Activated naive CD8-positive, alpha-beta T cell treated with anti-CD3 and anti-CD28 coated beads, Interleukin-2, amount 50 U/mL, for 24 hours (primary cell): Measurements from ENCODE around the gene PREP.

ENCODE experiments used
- ATAC-seq: fragments of 150-1000 bp; cut with Tn5 transposase; one replicate; pipeline ENCODE4 v1.10.0; 2021
- DNase-seq: peaks from one replicate; pipeline ENCODE4 v3.0.0; 2021
- H3K27ac Mint-ChIP-seq: one replicate; pipeline ENCODE4 v1.8.0; 2021; ENCODE audit warnings: mild to moderate bottlenecking, mixed read lengths
- H3K27me3 Mint-ChIP-seq: one replicate; pipeline ENCODE4 v1.8.0; 2021; ENCODE audit warnings: mixed read lengths
- H3K36me3 Mint-ChIP-seq: one replicate; pipeline ENCODE4 v1.8.0; 2021; ENCODE audit warnings: low read depth, mixed read lengths
- H3K4me1 Mint-ChIP-seq: one replicate; pipeline ENCODE4 v1.8.0; 2021; ENCODE audit warnings: mixed read lengths
- H3K4me3 Mint-ChIP-seq: one replicate; pipeline ENCODE4 v1.8.0; 2021; ENCODE audit warnings: mild to moderate bottlenecking, moderate library complexity, mixed read lengths
- H3K9me3 Mint-ChIP-seq: one replicate; pipeline ENCODE4 v1.8.0; 2021; ENCODE audit warnings: mixed read lengths

PREP gene

GRCh38 chr6:105402939-105403935 lies at the start of gene PREP:
Gene PREP (minus strand): TSS chr6:105403082. CDS start chr6:105402891, 191 bp downstream.
- Mint-ChIP-seq H3K27me3 (peaks cover 9% of the 10 kb centered on the region), H3K27ac (peak within 1 kb of the TSS; percentile 80), H3K4me3 (peak within 1 kb of the TSS; percentile 95), H3K4me1 (peaks cover 57% of the 10 kb centered on the region), H3K36me3 (no peaks in the 10 kb centered on the region), H3K9me3 (no peaks in the 10 kb centered on the region)
- peak; percentile 85 for DNase-seq
- peak; percentile 94 for ATAC-seq

GRCh38 chr6:105452376-105452775 lies 49.5 kb upstream of the PREP start:
- Mint-ChIP-seq H3K9me3 (no peaks in the 10 kb centered on the region), H3K36me3 (no peaks in the 10 kb centered on the region), H3K4me1 (peaks cover 23% of the 10 kb centered on the region), H3K27ac (no peak overlapping the region), H3K4me3 (no peak overlapping the region), H3K27me3 (no peaks in the 10 kb centered on the region)
- ATAC-seq (no peak), DNase-seq (no peak)

GRCh38 chr6:105449756-105450390 lies 47.0 kb upstream of the PREP start:
- Mint-ChIP-seq H3K4me1 (peaks cover 23% of the 10 kb centered on the region), H3K9me3 (no peaks in the 10 kb centered on the region), H3K4me3 (no peak overlapping the region), H3K27me3 (no peaks in the 10 kb centered on the region), H3K36me3 (no peaks in the 10 kb centered on the region), H3K27ac (no peak overlapping the region)
- no peak for ATAC-seq
- DNase-seq = no peak

- Mint-ChIP-seq H3K27me3 (peaks cover 2% of the 10 kb centered on the region), H3K9me3 (peaks cover 3% of the 10 kb centered on the region), H3K36me3 (no peaks in the 10 kb centered on the region), H3K4me1 (no peaks in the 10 kb centered on the region), H3K4me3 (no peak overlapping the region), H3K27ac (no peak overlapping the region)
- DNase-seq (no peak), ATAC-seq (no peak)
Measured at GRCh38 chr6:105445481-105445880, 42.6 kb upstream of the PREP start.

- no peak overlapping the region for H3K27ac Mint-ChIP-seq
- H3K4me1 Mint-ChIP-seq = no peaks in the 10 kb centered on the region
- no peak for ATAC-seq
- DNase-seq = no peak
- peaks cover 3% of the 10 kb centered on the region for H3K9me3 Mint-ChIP-seq
- H3K27me3 Mint-ChIP-seq = peaks cover 2% of the 10 kb centered on the region
- H3K4me3 Mint-ChIP-seq = no peak overlapping the region
- H3K36me3 Mint-ChIP-seq = no peaks in the 10 kb centered on the region
Measured at GRCh38 chr6:105443941-105444340, 41.1 kb upstream of the PREP start.

DNA sequence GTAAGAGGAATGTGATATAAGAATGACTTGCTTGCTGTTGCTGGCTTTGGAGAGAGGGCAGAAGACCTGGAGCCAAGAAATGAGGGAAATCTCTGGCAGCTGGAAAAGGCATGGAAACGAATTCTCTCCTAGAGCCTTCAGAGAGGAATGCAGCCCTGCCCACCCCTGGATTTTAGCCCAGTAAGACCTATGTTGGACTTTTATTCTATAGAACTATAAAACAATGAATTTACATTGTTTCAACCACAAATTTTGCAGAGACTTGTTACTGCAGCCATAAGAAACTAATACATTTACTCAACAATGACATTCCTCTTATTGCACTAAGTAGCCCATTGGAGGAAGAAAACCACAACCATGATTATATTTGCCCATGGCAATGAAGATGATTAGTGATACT lies 39.5 kb upstream of the PREP start:
- H3K9me3 Mint-ChIP-seq = peaks cover 3% of the 10 kb centered on the region
- DNase-seq = no peak
- H3K27me3 Mint-ChIP-seq = peaks cover 2% of the 10 kb centered on the region
- no peak for ATAC-seq
- H3K4me1 Mint-ChIP-seq = no peaks in the 10 kb centered on the region
- no peak overlapping the region for H3K27ac Mint-ChIP-seq
- no peak overlapping the region for H3K4me3 Mint-ChIP-seq
- H3K36me3 Mint-ChIP-seq = no peaks in the 10 kb centered on the region

DNA sequence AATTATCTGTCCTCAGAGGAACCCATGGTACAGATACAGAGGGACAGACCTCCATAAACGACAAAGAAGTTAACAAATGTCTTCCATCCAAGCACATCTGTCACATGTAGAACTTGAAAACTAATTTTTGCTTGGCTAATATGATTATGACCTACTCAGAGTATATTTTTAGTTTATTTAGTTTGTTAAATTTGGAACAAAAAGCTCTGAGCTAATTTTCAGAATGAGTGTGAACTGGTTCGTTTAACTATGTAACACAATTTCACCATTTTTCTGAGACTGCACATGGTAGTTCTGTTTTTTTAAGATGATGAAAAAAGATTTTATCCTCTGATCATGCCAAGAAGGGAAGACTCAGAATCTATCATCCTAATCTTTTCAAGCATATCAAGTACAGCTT lies 34.4 kb upstream of the PREP start:
- Mint-ChIP-seq H3K27me3 (peaks cover 11% of the 10 kb centered on the region), H3K4me1 (no peaks in the 10 kb centered on the region), H3K9me3 (no peaks in the 10 kb centered on the region), H3K36me3 (no peaks in the 10 kb centered on the region), H3K4me3 (no peak overlapping the region), H3K27ac (no peak overlapping the region)
- no peak for ATAC-seq
- DNase-seq = no peak

DNA sequence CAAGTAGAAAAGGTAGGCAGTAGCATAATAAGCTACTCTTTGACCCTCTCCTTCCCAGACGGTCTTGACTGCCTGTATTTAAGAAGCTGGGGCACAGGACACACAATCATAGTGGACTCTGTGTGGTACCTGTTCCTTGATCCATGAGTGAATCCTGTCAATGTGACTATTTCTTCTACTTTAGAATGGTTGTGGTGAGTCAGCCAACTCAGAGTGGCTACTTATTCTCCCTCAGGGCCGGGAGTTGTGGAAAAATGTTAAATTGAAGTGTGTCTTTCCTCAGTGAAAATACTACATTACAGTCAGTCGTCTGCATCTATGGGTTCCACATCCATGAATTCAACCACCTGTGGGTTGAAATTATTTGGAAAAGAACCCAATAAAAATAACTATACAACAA lies 30.8 kb upstream of the PREP start:
- peaks cover 9% of the 10 kb centered on the region for H3K27me3 Mint-ChIP-seq
- H3K9me3 Mint-ChIP-seq = no peaks in the 10 kb centered on the region
- H3K4me1 Mint-ChIP-seq = no peaks in the 10 kb centered on the region
- no peak overlapping the region for H3K4me3 Mint-ChIP-seq
- H3K27ac Mint-ChIP-seq = no peak overlapping the region
- DNase-seq (no peak), ATAC-seq (no peak)
- no peaks in the 10 kb centered on the region for H3K36me3 Mint-ChIP-seq

DNA sequence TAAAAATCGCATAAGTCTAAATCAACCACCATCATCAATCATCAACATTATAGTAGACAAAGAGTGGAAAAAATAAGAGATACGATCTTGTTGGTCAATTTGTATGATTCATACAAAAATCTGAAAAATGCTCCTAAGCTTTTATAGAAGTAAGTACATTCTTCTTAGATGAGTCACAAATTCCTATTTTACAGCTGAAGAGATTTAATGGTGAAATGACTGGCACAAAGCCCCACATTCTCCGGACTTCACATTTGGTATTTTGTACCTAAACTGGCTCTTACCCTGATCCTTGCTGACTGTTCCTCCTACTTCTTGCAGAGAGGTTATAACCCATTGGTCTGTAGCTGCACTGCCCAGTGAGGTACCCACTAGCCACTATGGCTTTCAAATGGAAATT lies 29.9 kb upstream of the PREP start:
- Mint-ChIP-seq H3K9me3 (no peaks in the 10 kb centered on the region), H3K36me3 (no peaks in the 10 kb centered on the region), H3K4me3 (no peak overlapping the region), H3K27ac (no peak overlapping the region), H3K4me1 (no peaks in the 10 kb centered on the region), H3K27me3 (peaks cover 9% of the 10 kb centered on the region)
- DNase-seq = no peak
- peak; percentile 57 for ATAC-seq

GRCh38 chr6:105431226-105431625 lies 28.3 kb upstream of the PREP start:
- DNase-seq = peak; percentile 7
- H3K9me3 Mint-ChIP-seq = no peaks in the 10 kb centered on the region
- no peaks in the 10 kb centered on the region for H3K4me1 Mint-ChIP-seq
- peaks cover 7% of the 10 kb centered on the region for H3K27me3 Mint-ChIP-seq
- H3K27ac Mint-ChIP-seq = no peak overlapping the region
- H3K4me3 Mint-ChIP-seq = no peak overlapping the region
- peak; percentile 20 for ATAC-seq
- no peaks in the 10 kb centered on the region for H3K36me3 Mint-ChIP-seq

GRCh38 chr6:105430685-105431084 lies 27.8 kb upstream of the PREP start:
- Mint-ChIP-seq H3K27ac (no peak overlapping the region), H3K36me3 (no peaks in the 10 kb centered on the region), H3K27me3 (peaks cover 3% of the 10 kb centered on the region), H3K4me3 (no peak overlapping the region), H3K9me3 (no peaks in the 10 kb centered on the region), H3K4me1 (no peaks in the 10 kb centered on the region)
- no peak for DNase-seq
- ATAC-seq = no peak

GRCh38 chr6:105429676-105430075 lies 26.8 kb upstream of the PREP start:
- ATAC-seq = no peak
- no peak overlapping the region for H3K4me3 Mint-ChIP-seq
- no peak overlapping the region for H3K27ac Mint-ChIP-seq
- H3K9me3 Mint-ChIP-seq = no peaks in the 10 kb centered on the region
- no peaks in the 10 kb centered on the region for H3K36me3 Mint-ChIP-seq
- no peaks in the 10 kb centered on the region for H3K4me1 Mint-ChIP-seq
- no peak for DNase-seq
- peaks cover 5% of the 10 kb centered on the region for H3K27me3 Mint-ChIP-seq

DNA sequence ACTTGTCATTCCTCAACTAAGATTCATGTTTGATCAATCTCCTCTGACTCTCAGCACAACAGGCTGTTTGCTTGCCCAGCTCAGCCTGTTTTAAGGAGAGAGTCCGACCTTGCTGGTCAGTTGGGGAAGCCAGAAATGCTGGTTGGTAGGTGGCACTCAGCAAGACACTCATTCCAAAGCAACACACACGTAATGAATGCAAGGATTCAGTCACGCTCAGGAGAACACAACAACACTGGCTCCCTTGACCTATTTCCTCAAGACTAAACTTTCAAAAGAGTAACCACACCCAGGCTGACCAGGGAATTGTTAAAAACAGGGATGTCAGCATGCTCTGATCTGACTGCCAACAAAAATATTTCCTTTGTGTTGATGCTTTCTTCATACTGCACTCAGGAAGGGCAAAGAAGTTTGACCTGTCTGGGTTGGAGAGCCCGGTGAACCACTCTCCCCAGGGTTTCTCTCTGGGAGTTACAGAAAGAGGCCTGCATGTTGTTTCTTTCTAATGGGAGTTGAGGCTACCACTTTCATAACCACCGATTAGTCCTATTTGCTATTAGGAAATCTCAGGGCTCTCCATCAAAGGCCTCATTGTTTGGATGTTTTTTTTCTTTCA lies 25.6 kb upstream of the PREP start:
- DNase-seq = no peak
- no peaks in the 10 kb centered on the region for H3K36me3 Mint-ChIP-seq
- H3K4me3 Mint-ChIP-seq = no peak overlapping the region
- no peak for ATAC-seq
- H3K27me3 Mint-ChIP-seq = peaks cover 5% of the 10 kb centered on the region
- H3K27ac Mint-ChIP-seq = no peak overlapping the region
- H3K9me3 Mint-ChIP-seq = no peaks in the 10 kb centered on the region
- H3K4me1 Mint-ChIP-seq = no peaks in the 10 kb centered on the region

DNA sequence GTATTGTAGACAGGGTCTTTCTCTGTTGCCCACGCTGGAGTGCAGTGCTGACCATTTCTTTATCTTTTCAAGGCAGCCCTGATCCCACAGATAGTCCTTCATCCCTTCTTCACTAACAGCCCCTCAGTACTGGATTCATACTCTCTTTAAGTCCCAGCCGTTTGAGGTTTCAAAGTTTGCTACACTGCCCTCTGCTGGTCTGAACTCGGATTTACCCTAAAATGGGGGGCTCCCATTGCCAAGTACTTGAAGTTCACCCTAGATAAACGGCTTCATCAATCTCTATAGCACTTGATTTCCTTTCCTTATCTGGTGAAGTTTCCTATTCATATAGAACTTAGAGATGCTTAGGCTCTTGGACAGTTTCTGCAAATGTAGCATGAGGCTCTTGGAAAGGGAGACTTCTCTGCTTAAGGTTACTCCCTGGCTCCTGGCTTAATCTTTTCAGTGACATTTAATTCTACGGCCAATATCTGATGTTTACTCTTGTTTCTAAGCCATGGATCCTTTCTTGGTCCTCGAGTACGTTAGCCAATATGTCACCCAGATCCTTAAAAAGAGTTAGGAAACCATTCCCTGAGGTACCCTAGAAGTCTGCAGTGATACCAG lies 21.4 kb upstream of the PREP start:
- H3K27me3 Mint-ChIP-seq = peaks cover 5% of the 10 kb centered on the region
- peak; percentile 52 for ATAC-seq
- no peaks in the 10 kb centered on the region for H3K9me3 Mint-ChIP-seq
- no peak overlapping the region for H3K4me3 Mint-ChIP-seq
- no peaks in the 10 kb centered on the region for H3K4me1 Mint-ChIP-seq
- peak; percentile 65 for DNase-seq
- no peaks in the 10 kb centered on the region for H3K36me3 Mint-ChIP-seq
- H3K27ac Mint-ChIP-seq = no peak overlapping the region
